Stimulated activated CD4-positive, alpha-beta T cell treated with anti-CD3 and anti-CD28 coated beads, Interleukin-12 subunit alpha, Interleukin-12 subunit beta, amount 100 ng/mL, for 4 hours (primary cell): ENCODE results near the gene SMYD3.
"Not testable (repeated sequence)": the region's sequence is repeated elsewhere in the genome, so short reads cannot be mapped to it uniquely, and the experiment has no call there.

ENCODE experiments used
- DNase-seq: peaks from one replicate; pipeline ENCODE4 v3.0.0-alpha.2; 2020

The SMYD3 gene

DNA sequence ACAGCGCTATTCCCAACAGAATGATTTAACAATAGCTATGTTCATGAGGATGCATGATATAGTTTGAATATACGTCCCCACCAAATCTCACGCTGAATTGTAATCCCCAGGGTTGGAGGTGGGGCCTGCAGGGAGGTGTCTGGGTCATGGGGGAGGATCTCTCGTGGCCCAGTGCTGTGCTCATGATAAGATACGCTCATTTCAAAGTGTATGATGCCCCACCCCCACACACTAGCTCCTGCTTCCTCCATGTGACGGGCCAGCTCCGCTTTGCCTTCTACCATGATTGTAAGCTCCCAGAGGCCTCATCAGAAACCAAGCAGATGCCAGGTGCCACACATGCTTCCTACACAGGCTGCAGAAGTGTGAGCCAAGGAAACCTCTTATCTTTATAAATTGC lies 93.6 kb downstream of the SMYD3 start:
- no peak for DNase-seq

DNA sequence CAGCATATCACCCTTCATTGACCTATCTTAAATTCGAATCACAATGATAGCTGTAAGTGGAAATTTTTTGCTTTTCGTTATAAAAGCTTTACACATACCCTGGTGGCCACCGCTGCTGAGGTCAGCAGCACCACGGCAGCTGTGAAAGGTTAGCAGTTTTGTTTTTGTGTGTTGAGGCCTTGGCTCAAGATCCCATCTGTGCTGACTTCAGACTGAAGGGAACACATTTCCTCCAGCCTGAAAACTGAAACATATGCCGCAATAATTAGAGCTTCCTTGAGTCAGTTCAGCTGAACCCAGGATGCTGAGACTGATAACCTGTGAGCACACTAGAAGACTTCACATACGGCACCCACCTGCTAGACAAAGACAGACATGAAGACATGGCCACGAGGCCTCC lies 103.0 kb downstream of the SMYD3 start:
- DNase-seq = no peak

DNA sequence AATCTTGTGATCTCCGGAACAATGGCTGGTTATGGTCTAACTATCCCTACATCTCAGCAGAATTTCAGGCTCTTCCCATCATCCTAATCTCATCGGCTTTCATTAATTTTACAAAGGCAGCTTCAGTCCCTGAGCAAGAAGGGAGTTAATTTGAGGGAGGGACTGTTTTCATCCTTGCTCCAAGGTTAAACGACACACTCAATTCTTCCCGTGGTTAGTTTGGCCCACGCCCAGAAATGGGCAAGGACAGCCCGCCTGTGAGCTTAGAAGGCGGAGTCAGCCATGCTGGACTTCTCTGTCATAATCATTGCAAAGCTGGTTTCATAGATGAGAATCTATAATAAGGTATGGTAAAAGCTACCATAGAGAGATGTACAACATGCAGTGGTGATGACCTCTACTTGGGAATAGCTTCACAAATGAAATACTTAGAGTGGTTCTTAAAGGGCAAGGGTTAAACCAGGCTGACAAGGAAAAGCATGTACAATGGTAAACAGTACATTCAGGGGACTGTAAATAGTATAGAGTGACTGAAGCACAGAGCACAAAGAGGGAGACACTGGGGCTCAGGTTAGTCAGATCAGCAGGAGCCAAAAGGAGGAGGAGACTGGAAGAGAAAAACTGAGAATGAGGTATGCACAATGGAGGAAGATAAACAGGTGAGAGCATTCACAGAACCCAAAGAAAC lies 108.8 kb downstream of the SMYD3 start:
- no peak for DNase-seq

DNA sequence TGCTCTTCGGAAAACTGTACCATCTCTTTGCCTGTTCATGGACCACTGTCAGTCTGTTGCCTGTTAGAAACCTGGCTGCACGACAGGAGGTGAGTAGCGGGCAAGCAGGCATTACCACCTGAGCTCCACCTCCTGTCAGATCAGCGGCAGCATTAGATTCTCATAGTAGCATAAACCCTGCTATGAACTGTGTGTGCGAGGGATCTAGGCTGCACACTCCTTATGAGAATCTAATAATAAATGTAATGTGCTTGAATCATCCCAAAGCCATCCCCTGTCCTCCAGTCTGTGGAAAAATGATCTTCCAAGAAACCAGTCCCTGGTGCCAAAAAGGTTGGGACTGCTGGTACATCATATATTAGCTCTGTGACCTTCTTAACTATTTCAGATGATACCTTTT lies 110.0 kb downstream of the SMYD3 start:
- no peak for DNase-seq

DNA sequence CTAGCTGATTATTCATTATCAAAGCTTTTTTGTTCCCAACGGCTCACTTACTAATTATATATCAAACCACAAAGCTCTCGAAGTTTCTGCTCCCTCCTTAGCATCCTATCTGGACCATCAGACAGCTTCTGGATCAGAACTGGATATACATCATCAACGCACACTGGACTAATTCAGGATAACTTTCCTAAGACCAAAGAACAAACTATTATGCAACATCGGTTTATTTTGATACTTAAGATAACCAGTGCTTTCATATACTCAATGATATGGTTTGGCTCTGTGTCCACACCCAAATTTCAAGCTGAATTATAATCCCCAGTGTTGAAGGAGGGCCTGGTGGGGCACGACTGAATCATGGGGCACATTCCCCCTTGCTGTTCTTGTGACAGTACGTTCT lies 110.8 kb downstream of the SMYD3 start:
- no peak for DNase-seq

DNA sequence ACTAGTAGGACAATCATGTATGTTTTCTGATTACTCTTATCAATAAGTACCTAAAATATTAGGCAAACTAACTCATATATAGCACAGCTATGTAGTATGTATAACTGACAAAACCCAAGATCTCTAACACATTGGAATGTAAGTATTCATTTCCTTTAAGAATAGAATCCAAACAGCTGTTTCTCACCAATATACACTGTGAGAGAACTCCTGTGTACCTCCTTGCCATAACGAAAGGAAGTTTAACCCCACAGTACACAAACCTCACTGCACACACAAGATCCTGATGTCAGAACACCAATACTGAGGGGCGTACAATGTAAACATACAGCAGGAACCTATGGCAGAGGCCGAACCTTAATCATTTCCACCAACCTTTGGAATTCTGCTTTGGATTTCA lies 113.0 kb downstream of the SMYD3 start:
- DNase-seq = no peak

DNA sequence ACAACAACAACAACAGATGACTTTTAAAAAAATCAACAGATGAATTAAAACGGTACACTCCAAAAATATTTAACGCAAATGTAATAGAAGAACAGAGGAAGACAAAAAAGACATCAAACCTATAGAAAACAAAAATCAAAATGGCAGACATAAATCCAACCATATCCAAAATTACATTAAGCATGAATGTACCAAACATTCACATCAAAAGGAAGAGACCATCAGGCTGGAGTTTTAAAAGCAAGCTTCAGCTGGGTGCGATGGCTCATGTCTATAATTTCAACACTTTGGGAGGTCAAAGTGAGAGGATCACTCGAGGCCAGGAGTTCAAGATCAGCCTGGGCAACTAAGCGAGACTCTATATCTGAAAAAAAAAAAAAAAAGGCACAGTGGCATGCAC lies 116.2 kb downstream of the SMYD3 start:
- DNase-seq = no peak

DNA sequence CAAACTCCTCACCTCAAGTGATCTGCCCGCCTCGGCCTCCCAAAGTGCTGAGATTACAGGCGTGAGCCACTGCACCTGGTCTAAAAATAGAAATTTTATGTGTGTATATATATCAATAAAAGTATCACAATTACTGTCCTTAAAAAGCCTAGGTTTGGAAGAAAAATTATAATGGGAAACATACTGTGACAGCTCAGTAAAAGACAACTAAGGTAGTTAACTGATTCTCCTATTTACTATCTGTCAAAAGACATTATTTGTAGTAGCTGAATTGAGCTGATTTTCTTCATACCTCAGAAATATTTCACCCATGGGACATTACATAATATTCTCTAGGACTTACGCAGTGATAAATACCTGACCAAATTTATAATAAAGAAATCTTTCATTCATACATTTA lies 122.5 kb downstream of the SMYD3 start:
- no peak for DNase-seq

DNA sequence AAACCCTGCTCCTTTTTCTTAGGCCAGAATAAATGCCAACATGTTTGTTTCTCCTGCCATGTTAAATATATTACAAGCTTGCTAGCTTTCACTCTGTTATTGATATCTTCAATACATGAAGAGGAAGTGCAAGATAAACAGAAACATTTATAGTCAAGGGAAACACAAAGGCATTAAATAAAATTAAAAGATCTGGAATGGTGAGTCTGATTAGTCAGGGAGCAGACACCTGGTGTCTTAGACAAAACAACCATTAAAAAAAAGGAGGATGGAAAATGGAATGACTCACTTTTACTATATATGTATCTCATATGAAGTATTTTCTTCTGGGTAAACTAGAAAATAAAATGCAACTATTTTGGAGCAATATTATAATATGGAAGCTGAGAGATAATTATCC lies 123.3 kb downstream of the SMYD3 start:
- DNase-seq = no peak

DNA sequence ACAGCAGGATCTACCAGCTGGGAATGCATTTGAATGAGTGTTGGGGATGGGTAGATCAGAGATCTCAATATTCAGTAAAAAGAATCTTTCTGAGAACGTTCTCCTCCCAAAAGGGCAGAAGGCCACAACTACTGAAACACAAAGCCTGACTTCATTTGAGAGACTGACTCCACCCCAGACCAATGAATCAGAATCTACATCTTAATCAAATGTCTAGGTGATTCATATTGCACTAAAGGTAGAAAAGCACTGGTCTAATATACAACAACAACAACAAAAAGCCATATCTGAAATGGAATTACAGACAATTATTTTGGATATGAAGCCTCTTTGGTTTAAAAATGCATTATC lies 123.9 kb downstream of the SMYD3 start:
- no peak for DNase-seq

DNA sequence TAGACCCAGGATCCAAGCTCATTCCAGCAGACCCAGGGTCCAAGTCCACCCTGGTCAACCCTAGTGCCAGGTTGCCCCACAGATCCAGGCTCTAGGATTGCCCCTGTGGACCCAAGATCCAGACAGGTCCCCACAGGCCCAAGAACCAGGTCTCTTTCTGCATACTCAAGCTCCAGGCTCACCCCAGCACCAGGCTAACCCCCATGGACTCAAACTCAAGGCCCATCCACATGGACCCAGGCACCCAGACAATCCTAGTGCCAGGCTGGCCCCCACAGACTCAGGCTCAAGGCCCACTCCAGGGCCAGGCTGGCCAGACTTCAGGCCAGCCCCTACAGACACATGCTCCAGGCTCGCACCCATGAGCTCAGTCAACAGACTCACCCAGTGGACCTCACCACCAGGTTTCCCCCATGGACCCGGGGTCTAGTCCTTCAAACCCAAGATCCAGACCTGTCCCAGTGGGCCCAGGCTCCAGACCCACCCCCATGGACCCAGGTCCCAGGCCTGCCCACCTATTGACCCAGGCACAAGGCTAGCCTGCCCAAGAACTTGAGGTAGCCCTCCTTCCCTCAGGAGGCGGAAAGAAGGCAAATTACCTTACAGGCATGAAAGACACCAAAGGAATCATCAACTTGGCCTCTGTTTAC lies 124.4 kb downstream of the SMYD3 start:
- no peak for DNase-seq

DNA sequence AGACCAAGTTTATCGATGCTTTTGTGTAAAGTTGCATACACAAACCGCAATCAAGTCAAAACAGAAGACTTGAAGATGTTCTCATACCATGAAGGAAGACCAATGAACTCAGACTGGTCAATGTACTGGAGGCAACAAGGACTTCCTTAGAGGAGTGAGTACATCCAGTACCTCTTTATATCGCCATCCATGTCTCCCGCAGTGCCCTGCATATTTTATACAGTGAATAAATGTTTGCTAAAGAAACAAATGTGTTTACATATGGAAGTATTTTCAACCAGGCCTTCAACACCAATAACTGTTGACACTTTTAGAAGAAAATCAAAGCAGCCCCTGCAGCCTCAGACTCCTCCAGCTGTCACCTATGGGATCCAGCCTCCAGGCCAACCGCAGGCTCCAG lies 125.6 kb downstream of the SMYD3 start:
- no peak for DNase-seq

DNA sequence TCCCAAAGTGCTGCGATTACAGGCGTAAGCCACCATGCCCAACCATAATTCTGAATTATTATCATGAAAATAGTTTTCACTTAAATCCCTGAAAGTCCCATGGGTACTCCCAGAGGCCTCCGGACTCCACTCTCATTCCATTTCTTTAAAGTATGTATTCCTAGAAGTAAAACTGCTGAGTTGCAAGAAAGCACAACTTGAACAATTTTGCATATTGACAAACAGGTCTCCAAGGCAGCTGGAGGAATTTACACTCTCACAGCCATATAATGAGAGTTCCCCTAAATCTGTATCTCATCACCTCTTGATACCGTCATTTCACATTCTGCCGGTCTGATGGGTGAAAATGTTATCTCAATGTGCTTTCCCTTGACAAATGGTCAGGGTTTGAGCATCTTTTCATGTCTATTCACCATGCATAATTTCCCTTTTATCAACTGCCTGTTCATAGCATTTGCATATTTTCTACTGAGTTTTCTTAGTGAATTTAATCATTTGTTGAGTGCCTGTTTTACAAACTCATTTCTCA lies 129.4 kb downstream of the SMYD3 start:
- DNase-seq = no peak

DNA sequence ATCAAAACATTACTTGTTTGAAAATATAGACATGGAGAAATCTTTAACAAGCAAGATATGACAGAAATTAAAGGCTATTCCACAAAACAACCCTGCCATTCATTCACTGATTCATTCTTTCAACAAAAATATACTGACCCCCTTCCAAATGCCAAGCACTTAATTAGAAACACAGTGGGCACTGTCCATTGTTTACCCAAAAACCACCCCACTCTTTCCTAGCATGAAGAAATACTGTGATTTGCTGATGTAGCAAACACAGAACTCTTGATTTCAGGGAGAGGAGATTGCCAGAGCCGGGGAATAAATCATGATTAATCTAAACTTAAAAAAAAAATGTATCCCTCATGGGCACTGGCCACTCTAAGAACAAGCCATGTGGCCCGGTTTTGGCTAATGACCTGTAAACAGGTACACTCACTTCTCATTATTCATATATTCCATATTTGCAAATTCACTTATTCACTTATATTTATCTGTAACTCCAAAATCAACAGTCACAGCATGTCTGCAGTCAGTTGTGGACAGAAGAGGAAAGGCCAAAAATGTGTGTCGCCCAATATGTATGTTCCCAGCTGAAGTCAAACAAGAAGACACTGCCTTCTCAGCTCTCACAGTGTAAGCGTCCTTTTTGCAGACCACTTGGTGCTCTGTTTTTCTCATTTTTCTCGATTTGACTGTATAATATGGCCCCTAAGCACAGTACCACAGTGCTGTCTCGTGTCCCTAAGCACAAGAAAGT lies 133.1 kb downstream of the SMYD3 start:
- no peak for DNase-seq

DNA sequence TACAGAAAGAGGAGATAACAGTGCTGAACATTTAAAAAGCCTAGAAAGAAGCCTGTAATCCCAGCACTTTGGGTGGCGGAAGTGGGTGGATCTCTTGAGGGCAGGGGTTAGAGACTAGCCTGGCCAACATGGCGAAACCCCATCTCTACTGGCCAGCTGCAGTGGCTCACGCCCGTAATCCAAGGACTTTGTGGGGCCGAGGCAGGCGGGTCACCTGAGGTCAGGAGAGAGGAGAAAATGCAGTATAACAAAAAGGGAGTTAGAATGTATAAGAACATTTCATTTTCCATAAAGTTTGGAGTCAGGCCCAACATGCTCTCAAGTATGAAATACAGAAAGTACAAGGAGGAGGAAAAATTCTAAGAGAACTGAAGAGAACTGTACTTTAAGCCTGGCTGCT lies 134.5 kb downstream of the SMYD3 start:
- DNase-seq = no peak

DNA sequence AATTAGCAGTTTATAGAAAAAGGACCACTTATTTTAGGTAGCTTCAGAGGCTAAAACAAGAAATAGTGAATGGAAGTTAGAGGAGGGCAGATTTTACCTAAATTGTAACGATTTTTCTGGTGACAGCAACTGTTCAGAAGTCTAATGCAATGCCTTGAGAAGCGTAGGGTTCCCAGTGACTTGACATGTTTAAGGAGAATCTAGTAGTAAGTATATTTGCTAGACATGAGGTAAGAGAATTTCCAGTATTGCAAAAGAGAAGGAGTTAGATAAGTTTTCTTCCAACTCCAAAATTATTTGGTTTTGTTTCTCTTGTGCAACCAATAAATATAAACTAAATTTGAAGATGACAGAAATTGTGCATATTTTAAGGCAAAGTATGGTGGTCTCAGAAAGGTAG lies 140.0 kb downstream of the SMYD3 start:
- no peak for DNase-seq

DNA sequence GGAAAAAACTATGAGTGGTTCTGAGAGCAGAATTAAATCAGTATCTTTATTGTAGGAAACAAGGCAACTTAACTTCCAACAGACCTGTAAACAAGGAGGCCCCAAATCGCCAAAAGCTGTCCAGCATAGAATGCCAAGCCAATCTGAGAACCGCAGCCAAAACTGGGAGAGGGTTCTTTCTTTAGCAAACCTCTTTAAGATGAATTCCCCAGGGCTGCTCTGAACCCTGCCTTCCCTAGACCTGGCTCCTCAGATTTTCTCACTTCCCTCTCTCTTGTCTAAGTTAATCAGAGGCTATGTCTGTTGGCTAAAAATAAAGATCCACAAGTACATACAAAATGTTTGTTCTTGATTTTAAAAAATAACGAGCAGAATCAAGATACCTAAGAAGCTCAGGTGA lies 141.4 kb downstream of the SMYD3 start:
- no peak for DNase-seq

DNA sequence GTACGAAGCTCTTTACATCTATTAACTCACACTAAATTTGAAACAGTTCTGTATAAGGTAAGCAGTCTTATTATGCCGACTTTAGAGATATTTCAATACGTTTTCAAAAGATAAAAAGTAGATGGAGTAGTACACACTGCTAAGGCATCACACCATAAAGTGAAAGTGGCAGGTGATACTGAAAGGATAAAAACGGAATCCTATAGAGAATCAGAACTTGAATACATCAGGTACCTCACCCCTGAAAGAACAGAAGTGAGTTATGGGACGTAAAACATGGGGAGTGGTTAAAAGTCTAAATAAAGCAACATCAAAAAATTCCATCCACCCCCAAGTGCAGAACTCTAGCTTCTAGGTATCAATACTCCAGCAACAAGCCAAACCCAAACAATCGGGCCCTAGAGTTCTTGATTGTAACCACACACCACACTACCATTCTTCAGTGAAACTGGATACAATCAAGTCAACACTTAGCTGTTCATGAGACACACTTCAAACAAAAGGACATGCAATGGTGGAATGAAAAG lies 142.6 kb downstream of the SMYD3 start:
- no peak for DNase-seq

DNA sequence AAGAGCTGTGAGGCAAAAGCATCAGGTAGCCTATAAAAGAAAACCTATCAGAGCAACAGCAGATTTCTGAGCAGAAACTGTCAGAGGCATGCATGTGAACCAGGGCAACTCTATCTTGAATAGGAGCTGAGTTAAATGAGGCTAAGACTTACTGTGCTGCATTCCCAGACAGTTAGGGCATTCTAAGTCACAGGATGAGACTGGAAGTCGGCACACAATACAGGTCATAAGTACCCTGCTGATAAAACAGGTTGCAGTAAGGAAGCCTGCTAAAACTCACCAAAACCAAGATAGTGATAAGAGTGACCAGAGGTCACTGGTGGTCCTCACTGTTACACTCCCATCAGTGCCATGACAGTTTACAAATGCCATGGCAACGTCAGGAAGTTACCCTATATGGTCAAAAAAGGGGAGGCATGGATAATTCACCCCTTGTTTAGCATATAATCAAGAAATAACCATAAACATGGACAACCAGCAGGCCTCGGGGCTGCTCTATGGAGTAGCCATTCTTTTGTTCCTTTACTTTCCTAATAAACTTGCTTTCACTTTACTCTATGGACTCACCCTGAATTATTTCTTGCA lies 150.0 kb downstream of the SMYD3 start:
- not testable (repeated sequence) for DNase-seq

DNA sequence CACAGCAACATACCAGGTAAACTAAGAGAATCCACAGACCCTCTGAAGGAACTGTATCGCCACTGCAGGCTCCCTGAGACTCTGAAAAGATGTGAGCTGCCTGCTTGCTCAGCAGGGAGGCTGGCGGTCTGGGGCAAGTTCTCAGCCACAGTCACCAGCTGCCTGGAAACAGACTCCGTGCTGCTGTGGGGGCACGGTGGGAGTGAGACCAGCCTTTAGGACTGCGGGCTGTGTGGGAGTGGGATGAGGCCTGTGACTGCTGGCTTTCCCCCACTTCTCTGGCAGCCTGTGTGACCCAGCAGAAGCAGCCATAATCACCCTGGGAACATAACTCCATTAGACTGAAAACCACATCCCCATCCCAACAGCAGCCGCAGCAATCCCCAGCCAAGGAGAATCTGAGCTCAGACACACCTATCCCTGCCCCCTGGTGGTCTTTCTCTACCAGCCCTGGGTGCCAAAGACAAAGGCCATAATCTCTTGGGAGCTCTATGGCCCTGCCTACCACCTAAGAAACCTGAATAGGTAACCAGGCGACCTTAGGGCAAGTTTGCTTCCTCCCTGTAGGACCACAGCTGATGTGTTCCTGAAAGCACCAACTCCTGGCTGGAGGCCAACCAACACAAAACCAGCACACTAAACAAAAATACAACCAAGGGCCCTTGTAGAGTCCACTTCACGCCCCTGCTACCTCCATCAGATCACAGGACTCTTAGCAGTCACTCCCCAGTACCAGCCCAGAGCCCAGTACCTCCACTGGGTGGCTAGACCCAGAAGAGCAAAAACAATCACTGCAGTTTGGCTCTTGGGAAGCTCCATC lies 151.5 kb downstream of the SMYD3 start:
- DNase-seq = no peak

DNA sequence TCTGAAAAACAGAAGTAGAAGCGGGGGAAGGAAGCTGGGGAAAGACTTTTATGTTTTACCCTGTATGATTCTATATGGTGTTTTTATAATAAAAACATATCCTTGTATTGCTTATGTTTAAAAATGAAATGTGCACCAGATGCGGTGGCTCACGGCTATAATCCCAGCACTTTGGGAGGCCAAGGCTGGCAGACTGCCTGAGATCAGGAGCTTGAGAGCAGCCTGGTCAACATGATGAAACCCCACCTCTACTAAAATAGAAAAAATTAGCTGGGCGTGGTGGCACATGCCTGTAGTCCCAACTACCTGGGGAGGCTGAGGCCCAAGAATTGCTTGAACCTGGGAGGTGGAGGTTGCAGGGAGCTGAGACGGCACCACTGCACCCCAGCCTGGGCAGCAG lies 155.4 kb downstream of the SMYD3 start:
- DNase-seq = no peak

DNA sequence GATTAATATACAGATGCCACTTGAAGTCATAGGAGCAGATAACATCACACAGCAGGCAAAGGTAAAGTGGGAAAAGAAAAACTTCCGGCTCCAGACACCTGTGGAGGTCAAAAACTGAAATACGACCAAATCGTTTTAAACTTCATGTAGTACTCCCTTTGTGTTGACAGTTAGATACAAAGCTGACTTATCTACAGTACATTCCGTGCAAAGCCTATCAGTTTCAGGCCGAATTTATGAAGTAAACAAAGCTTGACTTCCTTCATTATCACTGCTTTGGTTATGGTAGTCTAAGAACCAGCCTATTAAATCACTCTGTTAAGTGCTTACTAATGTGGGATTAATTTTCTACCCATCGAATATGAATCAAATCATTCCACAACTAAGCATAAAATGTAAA lies 156.3 kb downstream of the SMYD3 start:
- no peak for DNase-seq

DNA sequence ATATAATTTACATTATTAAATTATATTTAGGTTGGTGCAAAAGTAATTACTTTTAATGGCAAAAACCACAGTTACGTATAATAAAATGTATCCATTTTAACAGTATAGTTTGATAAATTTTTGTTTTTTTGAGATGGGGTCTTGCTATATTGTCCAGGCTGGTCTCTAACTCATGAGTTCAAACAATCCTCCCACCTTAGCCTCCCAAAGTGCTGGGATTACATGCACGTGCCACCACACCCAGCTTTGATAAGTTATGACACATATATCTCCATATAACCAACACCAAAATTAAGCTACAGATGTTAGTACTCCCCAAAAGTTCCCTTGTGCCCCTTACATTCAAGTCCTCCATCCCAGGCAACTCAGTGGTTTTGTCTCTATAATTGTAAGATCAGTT lies 163.1 kb downstream of the SMYD3 start:
- no peak for DNase-seq
